OCI-LY7 (cell line): ENCODE data around the gene POM121L2.
"Not testable (repeated sequence)": the region's sequence is repeated elsewhere in the genome, so short reads cannot be mapped to it uniquely, and the experiment has no call there.

Experiments
- EZH2phosphoT487 ChIP-seq: fragments of 200-600 bp; sonication (generic); IDR thresholded peaks from 2 replicates; pipeline ENCODE4 v1.6.1; 2018; ENCODE audit warnings: low read depth, borderline replicate concordance, mild to moderate bottlenecking, mixed run types, antibody characterized with exemption, low read length, moderate library complexity, mixed read lengths
- TF ChIP-seq, protein P1 (sequence below): fragments of 200-600 bp; sonication (generic); conservative IDR thresholded peaks from 2 replicates; pipeline ENCODE4 v1.5.1; 2014; ENCODE audit warnings: mild to moderate bottlenecking, antibody characterized with exemption, low read length, moderate library complexity, mixed read lengths

DNA sequence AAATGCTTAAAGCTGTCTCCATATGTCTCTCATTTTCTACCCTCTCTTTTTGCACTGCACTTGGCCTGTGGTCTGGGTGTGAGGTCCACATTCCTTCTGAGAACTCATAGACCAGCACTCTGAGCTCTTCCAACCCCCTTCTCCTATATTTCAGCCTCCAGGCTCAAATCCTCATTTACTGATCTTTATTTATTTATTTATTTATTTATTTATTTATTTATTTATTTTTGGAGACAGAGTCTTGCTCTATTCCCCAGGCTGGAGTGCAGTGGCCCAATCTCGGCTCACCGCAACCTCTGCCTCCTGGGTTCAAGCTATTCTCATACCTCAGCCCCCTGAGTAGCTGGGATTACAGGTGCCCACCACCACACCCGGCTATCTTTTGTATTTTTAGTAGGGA lies 45.1 kb downstream of the POM121L2 start:
- TF ChIP-seq, protein P1, sequence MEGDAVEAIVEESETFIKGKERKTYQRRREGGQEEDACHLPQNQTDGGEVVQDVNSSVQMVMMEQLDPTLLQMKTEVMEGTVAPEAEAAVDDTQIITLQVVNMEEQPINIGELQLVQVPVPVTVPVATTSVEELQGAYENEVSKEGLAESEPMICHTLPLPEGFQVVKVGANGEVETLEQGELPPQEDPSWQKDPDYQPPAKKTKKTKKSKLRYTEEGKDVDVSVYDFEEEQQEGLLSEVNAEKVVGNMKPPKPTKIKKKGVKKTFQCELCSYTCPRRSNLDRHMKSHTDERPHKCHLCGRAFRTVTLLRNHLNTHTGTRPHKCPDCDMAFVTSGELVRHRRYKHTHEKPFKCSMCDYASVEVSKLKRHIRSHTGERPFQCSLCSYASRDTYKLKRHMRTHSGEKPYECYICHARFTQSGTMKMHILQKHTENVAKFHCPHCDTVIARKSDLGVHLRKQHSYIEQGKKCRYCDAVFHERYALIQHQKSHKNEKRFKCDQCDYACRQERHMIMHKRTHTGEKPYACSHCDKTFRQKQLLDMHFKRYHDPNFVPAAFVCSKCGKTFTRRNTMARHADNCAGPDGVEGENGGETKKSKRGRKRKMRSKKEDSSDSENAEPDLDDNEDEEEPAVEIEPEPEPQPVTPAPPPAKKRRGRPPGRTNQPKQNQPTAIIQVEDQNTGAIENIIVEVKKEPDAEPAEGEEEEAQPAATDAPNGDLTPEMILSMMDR = not testable (repeated sequence)
- TF ChIP-seq EZH2phosphoT487 = not testable (repeated sequence)
